ENCODE data around the gene DISC1.
"Not testable (repeated sequence)": the region's sequence is repeated elsewhere in the genome, so short reads cannot be mapped to it uniquely, and the experiment has no call there.

DISC1 gene

DNA sequence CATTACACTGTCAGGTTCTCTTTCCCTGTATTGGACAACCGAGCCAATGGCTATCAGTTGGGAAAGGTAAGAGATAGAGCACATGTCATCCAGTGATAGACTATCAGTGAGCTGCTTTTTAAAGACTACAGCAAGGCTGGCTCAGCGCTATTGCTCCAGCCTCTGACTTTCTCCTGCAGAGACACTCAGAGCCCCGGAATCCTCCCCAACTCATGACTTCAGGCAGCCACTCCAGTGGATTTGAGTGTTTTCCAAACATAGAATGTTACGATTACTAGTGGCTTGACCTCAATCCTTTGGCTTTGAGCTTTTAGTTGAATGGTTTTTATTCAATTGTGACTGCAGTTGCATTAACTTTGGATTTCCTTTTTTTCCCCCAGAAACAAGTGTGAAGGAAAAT is 331.9 kb downstream of the DISC1 start:
- ATAC-seq (ENCODE audit: low read depth): no peak
- TF ChIP-seq, protein P1, sequence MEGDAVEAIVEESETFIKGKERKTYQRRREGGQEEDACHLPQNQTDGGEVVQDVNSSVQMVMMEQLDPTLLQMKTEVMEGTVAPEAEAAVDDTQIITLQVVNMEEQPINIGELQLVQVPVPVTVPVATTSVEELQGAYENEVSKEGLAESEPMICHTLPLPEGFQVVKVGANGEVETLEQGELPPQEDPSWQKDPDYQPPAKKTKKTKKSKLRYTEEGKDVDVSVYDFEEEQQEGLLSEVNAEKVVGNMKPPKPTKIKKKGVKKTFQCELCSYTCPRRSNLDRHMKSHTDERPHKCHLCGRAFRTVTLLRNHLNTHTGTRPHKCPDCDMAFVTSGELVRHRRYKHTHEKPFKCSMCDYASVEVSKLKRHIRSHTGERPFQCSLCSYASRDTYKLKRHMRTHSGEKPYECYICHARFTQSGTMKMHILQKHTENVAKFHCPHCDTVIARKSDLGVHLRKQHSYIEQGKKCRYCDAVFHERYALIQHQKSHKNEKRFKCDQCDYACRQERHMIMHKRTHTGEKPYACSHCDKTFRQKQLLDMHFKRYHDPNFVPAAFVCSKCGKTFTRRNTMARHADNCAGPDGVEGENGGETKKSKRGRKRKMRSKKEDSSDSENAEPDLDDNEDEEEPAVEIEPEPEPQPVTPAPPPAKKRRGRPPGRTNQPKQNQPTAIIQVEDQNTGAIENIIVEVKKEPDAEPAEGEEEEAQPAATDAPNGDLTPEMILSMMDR (IDR thresholded peaks at IDR 0.05; ENCODE audit: poor library complexity, severe bottlenecking): no peak

DNA sequence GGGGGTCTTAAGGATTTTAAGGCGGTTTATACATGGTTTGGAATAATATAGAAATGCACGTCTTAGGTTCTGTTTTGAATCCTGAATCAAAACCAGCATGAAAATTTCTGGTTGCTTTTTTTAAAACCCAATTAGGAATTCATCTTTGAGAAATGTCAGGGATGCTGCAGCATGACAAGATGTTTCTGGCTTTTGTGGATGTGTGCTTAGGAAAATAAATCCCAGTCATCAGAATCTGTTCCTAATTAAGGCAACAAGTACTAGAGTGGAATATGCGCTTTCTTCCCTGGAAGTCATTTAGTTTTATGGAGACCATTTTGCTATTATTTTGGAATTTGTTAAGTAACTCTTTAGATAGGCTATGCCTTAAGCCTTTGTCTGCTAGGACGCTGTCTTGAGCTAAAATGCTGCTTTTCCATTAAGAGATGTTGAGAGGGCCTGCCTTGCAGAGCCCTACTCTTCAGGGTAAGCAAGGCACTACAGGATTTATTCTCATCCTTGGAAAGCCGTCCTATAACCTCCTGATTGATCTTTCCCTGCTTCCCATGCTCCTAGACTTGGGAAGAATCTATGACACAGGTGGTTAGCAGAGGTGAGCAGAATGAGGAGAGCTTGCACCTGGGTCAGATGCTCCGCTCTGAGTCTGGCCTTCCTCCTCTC is 332.8 kb downstream of the DISC1 start:
- TF ChIP-seq, protein P1 (IDR thresholded peaks at IDR 0.05; ENCODE audit: poor library complexity, severe bottlenecking): no peak
- ATAC-seq (ENCODE audit: low read depth): no peak
- Histone ChIP-seq H3K27me3 (ENCODE audit: insufficient read depth, poor library complexity, severe bottlenecking) (no peaks in the 10 kb centered on the region), H3K27ac (ENCODE audit: poor library complexity, severe bottlenecking) (no peak overlapping the region), H3K4me3 (ENCODE audit: severe bottlenecking) (no peak overlapping the region), H3K4me1 (ENCODE audit: insufficient read depth, poor library complexity, severe bottlenecking) (no peaks in the 10 kb centered on the region), H3K36me3 (ENCODE audit: low read depth) (no peaks in the 10 kb centered on the region), H3K9me3 (ENCODE audit: severe bottlenecking) (no peaks in the 10 kb centered on the region)
- DNase-seq (ENCODE audit: low spot score): no peak

More for the DNA sequence above, 331.9 kb downstream of the DISC1 start:
- Histone ChIP-seq H3K4me1 (ENCODE audit: insufficient read depth, poor library complexity, severe bottlenecking) (no peaks in the 10 kb centered on the region), H3K27me3 (ENCODE audit: insufficient read depth, poor library complexity, severe bottlenecking) (no peaks in the 10 kb centered on the region), H3K4me3 (ENCODE audit: severe bottlenecking) (no peak overlapping the region), H3K27ac (ENCODE audit: poor library complexity, severe bottlenecking) (no peak overlapping the region), H3K36me3 (ENCODE audit: low read depth) (no peaks in the 10 kb centered on the region), H3K9me3 (ENCODE audit: severe bottlenecking) (no peaks in the 10 kb centered on the region)
- DNase-seq (ENCODE audit: low spot score): no peak

DNA sequence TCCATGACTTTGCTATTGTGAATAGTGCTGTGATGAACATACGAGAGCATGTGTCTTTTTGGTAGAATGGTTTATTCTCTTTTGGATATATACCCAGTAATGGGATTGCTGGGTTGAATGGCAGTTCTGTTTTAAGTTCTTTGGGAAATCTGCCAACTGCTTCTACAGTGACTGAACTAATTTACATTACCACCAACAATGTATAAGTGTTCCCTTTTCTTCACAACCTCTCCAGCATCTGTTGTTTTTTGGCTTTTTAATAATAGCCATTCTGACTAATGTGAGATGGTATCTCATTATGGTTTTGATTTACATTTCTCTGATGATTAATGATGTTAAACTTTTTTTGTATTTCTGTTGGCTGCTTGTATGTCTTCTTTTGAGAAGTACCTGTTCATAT is 335.2 kb downstream of the DISC1 start:
- ATAC-seq (ENCODE audit: low read depth); H3K36me3 ChIP-seq (ENCODE audit: low read depth); H3K4me1 ChIP-seq (ENCODE audit: insufficient read depth, poor library complexity, severe bottlenecking); DNase-seq (ENCODE audit: low spot score); H3K9me3 ChIP-seq (ENCODE audit: severe bottlenecking); H3K27ac ChIP-seq (ENCODE audit: poor library complexity, severe bottlenecking); H3K4me3 ChIP-seq (ENCODE audit: severe bottlenecking); H3K27me3 ChIP-seq (ENCODE audit: insufficient read depth, poor library complexity, severe bottlenecking): not testable (repeated sequence)

DNA sequence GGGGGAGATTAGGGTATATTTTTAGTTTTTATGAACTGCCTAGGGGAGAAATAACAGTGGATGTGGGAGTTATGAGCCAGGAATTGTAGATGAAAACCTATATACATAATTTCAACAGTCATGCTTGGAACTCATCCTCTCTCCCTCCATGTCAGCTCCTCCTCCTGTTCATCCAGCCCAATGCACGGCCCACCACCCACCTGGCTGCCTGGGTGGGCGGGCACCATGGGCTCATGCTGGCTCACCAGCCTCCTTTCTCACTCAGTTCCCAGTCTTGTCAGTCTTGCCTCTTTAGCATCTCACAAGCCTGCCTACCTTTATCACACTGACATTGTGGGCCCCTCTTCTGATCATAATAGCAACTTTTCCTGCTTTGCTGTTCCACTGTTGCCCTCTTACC is 336.0 kb downstream of the DISC1 start:
- ATAC-seq (ENCODE audit: low read depth) (no peak), DNase-seq (ENCODE audit: low spot score) (no peak)
- TF ChIP-seq, protein P1 (IDR thresholded peaks at IDR 0.05; ENCODE audit: poor library complexity, severe bottlenecking): no peak
- Histone ChIP-seq H3K4me1 (ENCODE audit: insufficient read depth, poor library complexity, severe bottlenecking) (no peaks in the 10 kb centered on the region), H3K27me3 (ENCODE audit: insufficient read depth, poor library complexity, severe bottlenecking) (no peaks in the 10 kb centered on the region), H3K27ac (ENCODE audit: poor library complexity, severe bottlenecking) (no peak overlapping the region), H3K36me3 (ENCODE audit: low read depth) (no peaks in the 10 kb centered on the region), H3K4me3 (ENCODE audit: severe bottlenecking) (no peak overlapping the region), H3K9me3 (ENCODE audit: severe bottlenecking) (no peaks in the 10 kb centered on the region)

DNA sequence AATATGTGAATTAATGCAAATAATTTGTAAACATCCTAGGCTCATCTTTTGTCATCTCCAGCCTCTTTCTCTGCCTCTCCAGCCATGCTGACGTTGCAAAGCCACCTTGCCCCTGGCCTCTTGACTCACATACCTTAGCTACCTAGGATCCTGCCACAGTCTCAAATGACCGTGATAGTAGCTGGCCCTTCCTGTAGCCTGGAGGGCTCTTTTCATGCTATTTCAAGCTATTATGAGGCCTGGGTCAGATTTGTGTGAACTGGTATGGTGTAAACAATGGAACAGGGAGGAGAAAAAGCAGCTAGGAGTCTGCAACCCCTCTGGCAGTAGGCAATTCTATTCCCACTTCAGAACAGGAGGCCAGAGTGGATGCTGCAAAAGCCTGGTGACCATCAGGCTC is 337.7 kb downstream of the DISC1 start:
- no peak for ATAC-seq (ENCODE audit: low read depth)
- no peaks in the 10 kb centered on the region for H3K4me1 ChIP-seq (ENCODE audit: insufficient read depth, poor library complexity, severe bottlenecking)

More for the DNA sequence above, 337.7 kb downstream of the DISC1 start:
- H3K4me3 ChIP-seq (ENCODE audit: severe bottlenecking): no peak overlapping the region
- H3K9me3 ChIP-seq (ENCODE audit: severe bottlenecking): no peaks in the 10 kb centered on the region
- TF ChIP-seq, protein P1 (IDR thresholded peaks at IDR 0.05; ENCODE audit: poor library complexity, severe bottlenecking): no peak
- no peak overlapping the region for H3K27ac ChIP-seq (ENCODE audit: poor library complexity, severe bottlenecking)
- H3K27me3 ChIP-seq (ENCODE audit: insufficient read depth, poor library complexity, severe bottlenecking): no peaks in the 10 kb centered on the region
- H3K36me3 ChIP-seq (ENCODE audit: low read depth): no peaks in the 10 kb centered on the region
- no peak for DNase-seq (ENCODE audit: low spot score)

Measured in RWPE2 (cell line).